ENCODE data around the gene CFL1.

Gene CFL1

GRCh38 chr11:65885808-65886536 is 28.0 kb upstream of the CFL1 start:
- POLR2A ChIA-PET = interaction anchor here (0.9 to 12.4 kb wide), 4 partner anchors 22 to 174 kb away, joined by 3 to 289 read pairs (median 6); partner anchors contain the start of genes CFL1, EFEMP2, KAT5 and MUS81
- CTCF ChIA-PET = interaction anchor here (0.6 to 2.6 kb wide), 5 partner anchors 15 to 103 kb away, joined by 4 to 14 read pairs (median 8); partner anchors contain the start of gene MUS81
- DNase-seq (ENCODE audit: extremely low spot score) = no peak
- TF ChIP-seq BHLHE40 (IDR thresholded peaks at IDR 0.05; ENCODE audit: borderline replicate concordance) (no peak), SP1 (IDR thresholded peaks at IDR 0.05) (no peak), ZNF384 (IDR thresholded peaks at IDR 0.05) (no peak), ARNT (IDR thresholded peaks at IDR 0.05) (no peak), ELF4 (IDR thresholded peaks at IDR 0.05) (no peak), FOXA1 (IDR thresholded peaks at IDR 0.05) (no peak), HDGF (IDR thresholded peaks at IDR 0.05; ENCODE audit: borderline replicate concordance) (no peak), FOXM1 (IDR thresholded peaks at IDR 0.05; ENCODE audit: borderline replicate concordance) (no peak), CTBP1 (IDR thresholded peaks at IDR 0.05; ENCODE audit: borderline replicate concordance) (no peak), L3MBTL2 (conservative IDR thresholded peaks at IDR 0.05) (no peak)
- TF ChIP-seq, protein P1, sequence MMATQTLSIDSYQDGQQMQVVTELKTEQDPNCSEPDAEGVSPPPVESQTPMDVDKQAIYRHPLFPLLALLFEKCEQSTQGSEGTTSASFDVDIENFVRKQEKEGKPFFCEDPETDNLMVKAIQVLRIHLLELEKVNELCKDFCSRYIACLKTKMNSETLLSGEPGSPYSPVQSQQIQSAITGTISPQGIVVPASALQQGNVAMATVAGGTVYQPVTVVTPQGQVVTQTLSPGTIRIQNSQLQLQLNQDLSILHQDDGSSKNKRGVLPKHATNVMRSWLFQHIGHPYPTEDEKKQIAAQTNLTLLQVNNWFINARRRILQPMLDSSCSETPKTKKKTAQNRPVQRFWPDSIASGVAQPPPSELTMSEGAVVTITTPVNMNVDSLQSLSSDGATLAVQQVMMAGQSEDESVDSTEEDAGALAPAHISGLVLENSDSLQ (IDR thresholded peaks at IDR 0.05) = no peak

- DNase-seq (ENCODE audit: extremely low spot score) = no peak
- TF ChIP-seq ELF4 (IDR thresholded peaks at IDR 0.05) (no peak), FOXA1 (IDR thresholded peaks at IDR 0.05) (no peak), ZNF384 (IDR thresholded peaks at IDR 0.05) (no peak), NFRKB (IDR thresholded peaks at IDR 0.05) (no peak), L3MBTL2 (conservative IDR thresholded peaks at IDR 0.05) (no peak), FOXM1 (IDR thresholded peaks at IDR 0.05; ENCODE audit: borderline replicate concordance) (no peak), SUZ12 (IDR thresholded peaks at IDR 0.05) (no peak), LEF1 (IDR thresholded peaks at IDR 0.05; ENCODE audit: borderline replicate concordance) (no peak), CTBP1 (IDR thresholded peaks at IDR 0.05; ENCODE audit: borderline replicate concordance) (no peak), BHLHE40 (IDR thresholded peaks at IDR 0.05; ENCODE audit: borderline replicate concordance) (no peak), TARDBP (IDR thresholded peaks at IDR 0.05) (no peak), HDGF (IDR thresholded peaks at IDR 0.05; ENCODE audit: borderline replicate concordance) (no peak), ARNT (IDR thresholded peaks at IDR 0.05) (no peak)
- TF ChIP-seq, protein P1 (IDR thresholded peaks at IDR 0.05) = no peak
- POLR2A ChIA-PET = interaction anchor here (0.9 to 12.4 kb wide), 6 partner anchors 11 to 173 kb away, joined by 3 to 289 read pairs (median 4); partner anchors contain the start of genes CFL1, EFEMP2, KAT5 and MUS81
- CTCF ChIA-PET = interaction anchor here (0.6 to 2.6 kb wide), 16 partner anchors 10 to 179 kb away, joined by 3 to 14 read pairs (median 4); partner anchors contain the start of genes KAT5 and MUS81
Measured at GRCh38 chr11:65885231-65885630, 27.3 kb upstream of the CFL1 start.

DNA sequence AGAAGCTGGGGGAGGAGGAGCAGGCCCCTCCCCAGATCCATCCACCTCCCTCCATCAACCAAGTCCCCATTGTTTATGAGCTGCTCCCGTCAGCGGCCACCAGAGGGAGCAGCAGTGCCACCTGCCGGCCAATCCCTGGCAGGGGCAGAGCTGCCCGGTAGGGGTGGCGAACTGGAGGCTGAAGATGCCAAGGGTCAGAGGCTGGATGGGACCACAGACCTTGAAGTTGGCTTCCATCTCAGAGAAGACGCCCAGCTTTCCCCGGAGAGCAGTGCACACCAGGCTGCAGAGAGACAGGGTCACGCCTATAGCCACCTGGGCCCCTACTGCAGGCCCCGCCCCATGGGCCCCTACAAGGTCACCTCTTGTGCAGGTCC is 26.7 kb upstream of the CFL1 start:
- ChIA-PET POLR2A (interaction anchor here (1.1 to 12.4 kb wide), 5 partner anchors 10 to 172 kb away, joined by 4 to 289 read pairs (median 5); partner anchors contain the start of genes CFL1, EFEMP2, KAT5 and MUS81), CTCF (interaction anchor here (0.5 to 2.6 kb wide), 18 partner anchors 10 to 185 kb away, joined by 3 to 14 read pairs (median 3); partner anchors contain the start of genes KAT5, MUS81 and PACS1)
- DNase-seq (ENCODE audit: extremely low spot score) = peak; percentile 76
- TF ChIP-seq BHLHE40 (IDR thresholded peaks at IDR 0.05; ENCODE audit: borderline replicate concordance) (no peak), FOXM1 (IDR thresholded peaks at IDR 0.05; ENCODE audit: borderline replicate concordance) (0 out of 2 replicates have a peak, but pooled peaks have one; percentile 39)

- POLR2A ChIA-PET = interaction anchor here (1.1 to 12.4 kb wide), 4 partner anchors 10 to 172 kb away, joined by 4 to 289 read pairs (median 6); partner anchors contain the start of genes CFL1, EFEMP2, KAT5 and MUS81
Measured at GRCh38 chr11:65883786-65884715, 26.1 kb upstream of the CFL1 start.

DNA sequence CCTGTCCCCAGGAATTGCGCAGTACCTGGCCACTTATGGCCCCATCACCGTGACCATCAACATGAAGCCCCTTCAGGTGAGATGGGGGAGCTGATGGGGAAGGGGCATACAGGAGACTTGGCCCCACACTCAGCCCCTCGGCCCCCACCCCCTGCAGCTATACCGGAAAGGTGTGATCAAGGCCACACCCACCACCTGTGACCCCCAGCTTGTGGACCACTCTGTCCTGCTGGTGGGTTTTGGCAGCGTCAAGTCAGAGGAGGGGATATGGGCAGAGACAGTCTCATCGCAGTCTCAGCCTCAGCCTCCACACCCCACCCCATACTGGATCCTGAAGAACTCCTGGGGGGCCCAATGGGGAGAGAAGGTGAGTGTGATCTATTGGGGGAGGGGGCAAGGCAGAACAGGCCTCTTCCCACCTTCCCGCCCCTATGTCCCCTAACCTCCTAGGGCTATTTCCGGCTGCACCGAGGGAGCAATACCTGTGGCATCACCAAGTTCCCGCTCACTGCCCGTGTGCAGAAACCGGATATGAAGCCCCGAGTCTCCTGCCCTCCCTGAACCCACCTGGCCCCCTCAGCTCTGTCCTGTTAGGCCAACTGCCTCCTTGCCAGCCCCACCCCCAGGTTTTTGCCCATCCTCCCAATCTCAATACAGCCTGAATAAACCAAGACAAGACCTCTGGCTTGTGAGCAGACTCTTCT is 25.2 kb upstream of the CFL1 start:
- DNase-seq (ENCODE audit: extremely low spot score) = no peak
- no peak for TF ChIP-seq ZNF384 (IDR thresholded peaks at IDR 0.05)
- no peak for TF ChIP-seq NFRKB (IDR thresholded peaks at IDR 0.05)
- TF ChIP-seq SUZ12 (IDR thresholded peaks at IDR 0.05) = no peak
- TF ChIP-seq FOXM1 (IDR thresholded peaks at IDR 0.05; ENCODE audit: borderline replicate concordance) = no peak
- TF ChIP-seq FOXK2 (IDR thresholded peaks at IDR 0.05) = no peak
- TF ChIP-seq FOXA1 (IDR thresholded peaks at IDR 0.05) = no peak
- POLR2A ChIA-PET = interaction anchor here (12.4 kb wide), 1 partner anchor 19 kb away, joined by 289 read pairs; the partner anchor contains the start of genes CFL1, EFEMP2 and MUS81
- CTCF ChIA-PET = interaction anchor here (0.5 to 2.6 kb wide), 3 partner anchors 22 to 108 kb away, joined by 3 to 12 read pairs (median 4); no protein-coding TSS in a partner anchor

More at GRCh38 chr11:65883786-65884715, 26.1 kb upstream of the CFL1 start:
- TF ChIP-seq, protein P1 (IDR thresholded peaks at IDR 0.05) = no peak
- TF ChIP-seq BHLHE40 (IDR thresholded peaks at IDR 0.05; ENCODE audit: borderline replicate concordance) (no peak), NFRKB (IDR thresholded peaks at IDR 0.05) (no peak)
- CTCF ChIA-PET = interaction anchor here (0.5 to 2.6 kb wide), 16 partner anchors 10 to 186 kb away, joined by 3 to 14 read pairs (median 3); partner anchors contain the start of genes KAT5, MUS81 and PACS1
- no peak for DNase-seq (ENCODE audit: extremely low spot score)

Measured in HEK293T (cell line).